HFFc6 (cell line): Measurements from ENCODE around the gene UIMC1. TPM values are rescaled to one million over a fixed set of nuclear protein-coding genes. Genes with fewer than 3 reads are reported as not detected.

Experiments
- DNase-seq: peaks from one replicate; pipeline ENCODE4 v3.0.0-alpha.2; 2018
- H3K27ac Mint-ChIP-seq: 2 replicates; pipeline ENCODE4 v1.8.0; 2020; ENCODE audit warnings: mild to moderate bottlenecking, mixed read lengths
- H3K27me3 Mint-ChIP-seq: 2 replicates; pipeline ENCODE4 v1.8.0; 2021; ENCODE audit warnings: mild to moderate bottlenecking, moderate library complexity, mixed read lengths; ENCODE audit not compliant: insufficient read depth
- H3K36me3 Mint-ChIP-seq: 2 replicates; pipeline ENCODE4 v1.8.0; 2021; ENCODE audit warnings: low read depth, mixed read lengths
- H3K4me1 Mint-ChIP-seq: 2 replicates; pipeline ENCODE4 v1.8.0; 2020; ENCODE audit warnings: low read depth, mixed read lengths
- H3K4me3 Mint-ChIP-seq: 2 replicates; pipeline ENCODE4 v1.8.0; 2020; ENCODE audit warnings: mild to moderate bottlenecking, moderate library complexity, mixed read lengths
- H3K9me3 Mint-ChIP-seq: 2 replicates; pipeline ENCODE4 v1.8.0; 2020; ENCODE audit warnings: mild to moderate bottlenecking, mixed read lengths
- CTCF ChIP-seq: fragments of 200-600 bp; sonication (generic); IDR thresholded peaks from 2 replicates; pipeline ENCODE4 v1.5.0; 2021; ENCODE audit warnings: antibody characterized with exemption, mild to moderate bottlenecking
- total RNA-seq, 6 experiments: library from RNA; stranded (reverse); fragmentation: NEBNext Ultra II Directional; extraction: Animal tissue kit (Norgen Biotek cat#: 25700); gene quantifications; 2 replicates in 1 of 6; 3 replicates in 5 of 6; pipeline ENCODE4 v1.2.3, GENCODE V29; 2021

The UIMC1 gene
- total RNA-seq, 6 experiments from 2014 or later, result 19.8 to 34.4 (median 23.6) TPM

GRCh38 chr5:177043114-177043513, 36.5 kb upstream of the UIMC1 start:
- no peaks in the 10 kb centered on the region for H3K9me3 Mint-ChIP-seq
- no peaks in the 10 kb centered on the region for H3K27me3 Mint-ChIP-seq
- TF ChIP-seq CTCF, result no peak
- H3K4me1 Mint-ChIP-seq, result peaks cover 10% of the 10 kb centered on the region; the same call in 1 of the 2 replicates
- H3K27ac Mint-ChIP-seq, result no peak overlapping the region
- DNase-seq, result no peak
- no peak overlapping the region for H3K4me3 Mint-ChIP-seq
- peaks cover 12% of the 10 kb centered on the region for H3K36me3 Mint-ChIP-seq

GRCh38 chr5:177041936-177042335, 35.4 kb upstream of the UIMC1 start:
- Mint-ChIP-seq H3K4me1 (peaks cover 10% of the 10 kb centered on the region; the same call in 1 of the 2 replicates), H3K36me3 (peaks cover 12% of the 10 kb centered on the region), H3K9me3 (no peaks in the 10 kb centered on the region), H3K27ac (no peak overlapping the region), H3K4me3 (no peak overlapping the region), H3K27me3 (no peaks in the 10 kb centered on the region)
- TF ChIP-seq CTCF, result no peak; the same call in 1 of the 2 replicates
- DNase-seq, result no peak

DNA sequence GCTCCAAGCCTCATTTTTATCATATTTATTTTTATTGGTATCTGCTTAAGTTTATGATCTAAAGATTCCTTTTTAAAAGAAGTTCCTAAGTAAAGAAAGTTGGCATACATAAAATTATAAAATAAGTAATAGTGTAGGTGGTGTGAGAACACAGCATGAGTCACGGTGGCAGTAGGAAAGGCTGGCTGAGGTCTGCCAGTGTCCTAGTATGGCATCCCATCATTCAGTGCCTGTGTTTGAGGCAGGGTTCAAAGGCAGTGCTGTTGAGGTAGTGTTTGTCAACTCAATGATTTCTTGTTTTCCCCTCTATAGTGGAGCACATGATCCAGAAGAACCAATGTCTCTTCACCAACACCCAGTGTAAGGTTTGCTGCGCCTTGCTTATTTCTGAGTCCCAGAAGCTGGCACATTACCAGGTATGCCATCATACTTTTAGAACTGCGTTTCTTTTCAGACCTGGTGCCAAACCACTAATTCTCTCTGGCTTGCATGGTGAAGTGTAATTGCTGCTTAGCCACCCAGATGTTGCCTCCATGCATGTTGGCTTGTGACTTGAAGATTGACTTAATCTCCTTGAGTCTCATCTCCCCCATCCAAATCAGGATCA, 34.3 kb upstream of the UIMC1 start:
- DNase-seq, result peak; percentile 38
- H3K9me3 Mint-ChIP-seq, result no peaks in the 10 kb centered on the region
- peaks cover 10% of the 10 kb centered on the region; the same call in 1 of the 2 replicates for H3K4me1 Mint-ChIP-seq
- H3K27me3 Mint-ChIP-seq, result no peaks in the 10 kb centered on the region
- no peak overlapping the region for H3K4me3 Mint-ChIP-seq
- H3K36me3 Mint-ChIP-seq, result peaks cover 12% of the 10 kb centered on the region
- TF ChIP-seq CTCF, result no peak
- no peak overlapping the region; the same call in 1 of the 2 replicates for H3K27ac Mint-ChIP-seq

- no peak for DNase-seq
- H3K27ac Mint-ChIP-seq, result no peak overlapping the region
- peaks cover 10% of the 10 kb centered on the region for H3K36me3 Mint-ChIP-seq
- no peaks in the 10 kb centered on the region for H3K27me3 Mint-ChIP-seq
- no peak overlapping the region for H3K4me3 Mint-ChIP-seq
- peaks cover 10% of the 10 kb centered on the region; the same call in 1 of the 2 replicates for H3K4me1 Mint-ChIP-seq
- no peaks in the 10 kb centered on the region for H3K9me3 Mint-ChIP-seq
- no peak for TF ChIP-seq CTCF
These were observed 30.3 kb upstream of the UIMC1 start for GRCh38 chr5:177036921-177037320.

- Mint-ChIP-seq H3K9me3 (no peaks in the 10 kb centered on the region), H3K27me3 (no peaks in the 10 kb centered on the region), H3K27ac (no peak overlapping the region), H3K4me3 (no peak overlapping the region), H3K36me3 (peaks cover 9% of the 10 kb centered on the region), H3K4me1 (peaks cover 8% of the 10 kb centered on the region)
- TF ChIP-seq CTCF, result no peak
- no peak for DNase-seq
These were observed 29.9 kb upstream of the UIMC1 start for GRCh38 chr5:177036443-177036842.
